ENCODE data around the gene TACO1.
A peak's percentile ranks its signal among the peaks of the same experiment; 100 is the strongest.

TACO1 gene

GRCh38 chr17:63601439-63602371, 1.0 kb downstream of the TACO1 start:
- DNase-seq (ENCODE audit: low spot score), result peak; percentile 7

GRCh38 chr17:63609816-63610573, 9.3 kb downstream of the TACO1 start:
- no peak for DNase-seq (ENCODE audit: low spot score)

DNA sequence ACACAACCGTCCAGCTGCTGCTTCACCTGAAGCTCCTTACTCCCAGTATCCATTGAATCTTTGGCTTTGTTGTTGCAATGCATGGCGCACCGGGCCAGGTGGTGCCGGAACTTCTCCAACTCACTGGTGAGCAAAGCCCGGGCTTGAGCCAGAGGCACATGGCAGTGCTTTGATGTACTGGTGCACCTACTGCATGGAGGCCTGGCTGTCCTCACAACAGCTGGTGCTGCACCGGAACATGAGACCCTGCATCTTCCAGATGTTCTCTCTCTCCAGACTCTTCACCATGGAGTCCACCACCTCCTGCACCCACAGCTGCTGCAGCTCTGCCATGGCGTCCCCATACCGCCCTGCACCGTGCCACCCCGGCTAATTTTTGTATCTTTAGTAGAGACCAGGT, 10.2 kb downstream of the TACO1 start:
- no peak for DNase-seq (ENCODE audit: low spot score)

GRCh38 chr17:63611354-63611753, 10.7 kb downstream of the TACO1 start:
- DNase-seq (ENCODE audit: low spot score), result no peak

DNA sequence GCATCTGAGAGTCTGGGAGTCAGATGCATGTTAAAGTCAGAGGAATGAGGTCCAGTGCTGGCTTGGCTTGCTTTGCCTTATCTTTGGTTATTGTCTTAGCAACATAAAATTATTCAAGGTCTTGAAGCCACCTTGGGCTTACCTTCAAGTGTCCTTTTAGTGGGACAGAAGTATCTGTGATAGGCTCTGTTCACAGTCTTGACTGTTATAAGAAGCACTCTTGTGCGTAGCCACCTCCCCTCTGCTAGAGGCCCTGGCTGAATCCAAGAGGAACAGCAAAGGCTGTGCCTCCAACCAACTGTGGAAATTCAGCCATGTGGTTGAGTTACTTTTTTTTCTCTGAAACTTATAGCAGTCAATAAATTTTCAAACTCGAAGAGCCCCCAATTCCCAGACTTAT, 13.0 kb downstream of the TACO1 start:
- no peak for DNase-seq (ENCODE audit: low spot score)

DNA sequence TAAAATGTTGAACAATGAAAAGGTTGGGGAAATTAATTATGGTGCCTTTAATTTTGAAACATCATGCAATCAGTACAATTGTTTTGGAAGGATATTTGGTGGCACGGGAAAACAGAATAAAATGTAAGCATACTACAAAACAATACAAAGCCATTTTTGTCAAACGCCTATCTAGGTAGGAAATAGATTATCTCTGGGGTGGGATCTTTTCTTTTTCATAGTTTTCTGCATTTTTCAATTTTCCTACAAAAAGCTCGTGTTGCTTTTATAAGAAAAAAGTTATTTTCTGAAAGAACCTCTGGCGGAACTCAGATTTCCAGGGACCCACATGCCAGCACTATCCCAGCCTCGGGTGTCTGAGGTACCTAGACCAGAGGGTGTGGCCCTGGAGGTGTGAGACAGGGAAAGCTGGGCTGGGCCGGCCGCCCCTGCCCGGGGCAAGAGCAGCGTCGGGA, 20.6 kb downstream of the TACO1 start:
- DNase-seq (ENCODE audit: low spot score), result no peak

GRCh38 chr17:63621684-63622573, 21.2 kb downstream of the TACO1 start, which contains the start of gene MAP3K3:
TSS of gene MAP3K3 (plus strand) at chr17:63622417. CDS start at chr17:63622760, 343 bp downstream.
- peak; percentile 100 for DNase-seq (ENCODE audit: low spot score)

GRCh38 chr17:63622574-63623390, 22.1 kb downstream of the TACO1 start:
- peak; percentile 85 for DNase-seq (ENCODE audit: low spot score)

DNA sequence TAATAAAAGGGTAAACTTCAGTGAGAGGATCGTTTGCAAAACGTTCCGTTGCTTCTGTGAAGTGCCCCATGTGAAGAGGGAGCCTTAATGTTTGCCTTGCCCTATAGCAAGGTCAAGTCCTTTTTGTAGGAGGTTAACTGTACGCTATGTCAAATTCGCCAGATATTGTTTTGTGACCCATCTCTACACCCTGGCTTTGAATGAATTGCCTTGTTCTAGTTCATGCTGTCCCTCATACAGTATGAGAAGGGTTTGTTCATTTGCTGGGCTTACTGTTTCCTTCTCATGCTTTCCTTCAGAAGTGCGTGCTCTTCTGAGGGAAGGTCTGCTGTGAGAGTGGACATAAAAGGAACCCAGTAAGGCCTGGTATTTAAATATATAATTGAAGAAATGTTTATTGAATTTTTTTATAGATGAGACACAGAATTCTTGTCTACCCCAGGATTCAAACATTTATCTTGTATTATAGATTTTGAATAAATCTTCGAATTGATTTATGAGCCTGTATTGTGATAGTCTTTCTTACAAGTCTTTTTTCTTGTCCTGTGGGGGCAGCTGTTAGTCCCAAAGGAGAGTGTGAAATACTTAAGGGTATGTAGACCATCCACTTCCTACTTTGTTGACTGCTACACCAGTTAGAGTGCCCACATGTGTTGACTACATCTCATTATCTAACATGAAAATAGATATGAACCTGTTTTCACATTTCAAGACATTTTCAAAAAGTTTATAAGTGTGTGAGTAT, 23.3 kb downstream of the TACO1 start:
- DNase-seq (ENCODE audit: low spot score), result no peak

DNA sequence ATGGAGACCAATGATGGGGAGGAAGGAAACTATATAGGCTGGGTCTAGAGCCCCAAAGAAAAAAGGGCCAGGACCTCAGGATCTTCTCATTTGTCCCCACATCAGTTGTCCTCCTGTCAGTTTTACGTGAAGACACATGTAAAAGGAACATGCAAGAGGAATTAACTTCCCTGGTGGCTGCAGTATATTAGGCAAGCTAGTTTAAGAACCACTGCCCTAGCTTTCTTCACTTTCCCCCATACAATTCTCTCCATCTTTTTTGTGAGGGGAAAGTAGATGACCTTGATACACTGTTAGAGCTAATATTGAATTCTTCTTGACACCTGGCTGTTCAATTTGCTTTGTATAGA, 23.8 kb downstream of the TACO1 start:
- no peak for DNase-seq (ENCODE audit: low spot score)

DNA sequence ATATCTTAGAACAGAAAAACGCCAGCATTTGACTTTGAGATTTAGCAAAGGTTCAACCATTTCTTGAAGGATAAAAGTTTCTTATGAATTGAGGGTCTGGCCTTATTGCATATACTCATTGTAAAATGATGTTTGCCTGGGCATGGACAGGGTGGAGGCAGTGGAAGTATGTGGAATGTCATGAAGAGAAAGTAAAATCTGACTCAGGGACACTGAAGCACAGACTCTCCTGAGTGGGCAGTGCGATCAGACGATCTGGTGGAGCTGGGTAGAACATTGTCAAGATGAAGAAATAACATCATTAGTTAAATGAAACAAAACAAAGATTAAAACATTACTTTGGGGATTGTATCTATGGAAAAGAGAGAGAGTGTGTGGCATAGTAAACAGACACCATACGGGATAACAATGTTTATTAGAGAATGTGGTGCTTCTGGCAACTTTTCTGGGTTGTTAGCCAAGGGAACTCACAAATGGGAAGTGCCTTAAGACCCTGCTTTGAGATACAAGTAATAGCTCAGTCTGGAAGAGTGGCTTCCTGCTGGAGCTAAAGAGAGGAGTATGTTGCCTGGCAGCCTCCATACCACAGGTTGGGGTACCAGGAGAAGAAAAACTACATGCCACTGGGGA, 26.0 kb downstream of the TACO1 start:
- DNase-seq (ENCODE audit: low spot score), result peak; percentile 53

DNA sequence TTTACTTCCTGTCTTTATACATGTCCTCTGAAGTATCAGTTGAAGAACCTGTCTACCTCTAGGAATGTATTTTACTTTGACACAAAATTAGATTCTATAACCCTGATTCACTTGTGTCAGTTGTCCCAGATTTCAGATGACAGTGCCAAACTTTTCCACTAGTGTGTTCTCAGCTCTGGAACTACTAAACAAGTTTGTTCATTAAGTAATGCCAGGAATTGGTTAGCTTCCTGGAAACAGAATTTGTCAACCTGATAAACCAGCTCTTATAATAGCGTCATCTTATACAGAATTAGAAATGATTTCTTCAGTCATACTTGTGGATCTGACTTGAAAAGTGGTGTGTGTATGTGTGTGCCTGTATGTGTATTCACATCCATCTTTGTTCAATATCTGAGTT, 28.9 kb downstream of the TACO1 start:
- no peak for DNase-seq (ENCODE audit: low spot score)

DNA sequence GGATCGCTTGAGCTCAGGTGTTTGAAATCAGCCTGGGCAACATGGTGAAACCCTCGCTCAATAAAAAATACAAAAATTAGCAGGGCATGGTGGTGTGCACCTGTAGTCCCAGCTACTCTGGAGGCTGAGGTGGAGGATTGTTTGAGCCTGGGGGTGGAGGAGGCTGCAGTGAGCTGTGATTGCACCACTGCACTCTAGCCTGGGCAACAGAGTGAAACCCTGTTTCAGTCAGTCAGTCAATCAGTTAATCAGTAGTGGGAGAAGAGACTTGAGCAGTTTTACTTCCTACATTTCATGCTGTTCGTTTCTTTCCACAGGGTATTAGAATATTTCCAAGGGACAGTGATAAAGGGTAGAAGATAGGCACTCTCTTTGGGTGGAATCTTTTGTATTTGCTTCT, 30.4 kb downstream of the TACO1 start:
- DNase-seq (ENCODE audit: low spot score), result no peak

- DNase-seq (ENCODE audit: low spot score), result no peak
Observed at GRCh38 chr17:63631626-63632025, 30.9 kb downstream of the TACO1 start.

DNA sequence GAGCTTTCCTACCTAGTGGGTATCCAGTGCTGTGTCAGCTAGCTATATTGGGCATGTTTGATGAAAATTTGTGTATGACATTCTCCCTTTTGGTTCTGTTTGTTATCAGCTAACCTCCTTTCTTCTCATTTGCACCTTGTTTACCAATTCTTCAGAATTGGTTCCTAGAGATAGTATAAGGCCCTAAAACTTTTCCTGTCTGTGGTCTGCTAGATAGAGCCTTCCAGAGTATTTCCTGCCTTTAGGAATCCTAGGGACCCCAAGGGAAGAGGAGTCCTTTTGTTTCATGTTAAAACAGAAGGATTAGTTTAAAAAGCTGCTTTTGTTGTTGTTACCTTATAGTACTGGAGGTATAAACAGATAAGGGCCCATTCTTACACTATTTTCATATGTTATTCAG, 33.0 kb downstream of the TACO1 start:
- DNase-seq (ENCODE audit: low spot score), result no peak

DNA sequence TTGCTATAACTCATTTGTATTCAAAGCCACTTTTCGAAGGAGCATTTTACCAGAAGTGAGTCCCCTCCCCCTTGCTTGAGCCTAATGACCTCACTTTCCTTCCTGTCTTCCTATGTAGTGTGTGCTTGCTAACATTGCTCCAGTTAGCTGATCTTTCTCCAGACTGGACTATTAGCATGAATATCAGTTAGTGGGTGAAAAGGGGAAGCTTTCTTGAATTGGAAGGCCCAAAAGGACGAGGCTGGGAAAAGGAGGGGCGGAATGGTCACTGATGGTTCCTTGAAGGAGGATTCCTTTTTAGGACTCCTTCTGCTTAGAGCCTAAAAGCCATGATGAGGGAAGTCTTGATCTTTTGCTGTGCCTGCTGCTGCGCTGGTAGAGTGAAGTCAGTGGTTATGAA, 33.5 kb downstream of the TACO1 start:
- DNase-seq (ENCODE audit: low spot score), result no peak

DNA sequence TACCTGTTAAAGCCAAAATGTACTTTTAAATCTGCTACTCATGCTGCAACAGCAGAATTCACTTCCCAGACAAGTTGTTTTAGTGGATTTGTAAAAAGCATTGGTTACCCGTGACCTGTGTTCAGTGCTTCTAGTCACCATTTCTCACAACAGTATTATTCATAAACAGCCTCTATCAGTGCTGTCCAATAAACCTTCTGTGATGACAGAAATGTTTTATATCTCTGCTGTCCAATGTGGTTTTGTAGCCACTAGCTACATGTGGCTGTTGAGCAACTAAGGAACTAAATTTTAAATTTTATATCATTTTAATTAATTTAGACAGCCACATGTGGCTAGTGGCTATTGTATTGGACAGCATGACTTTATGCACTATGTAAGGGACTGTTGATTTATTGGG, 34.1 kb downstream of the TACO1 start:
- no peak for DNase-seq (ENCODE audit: low spot score)

- DNase-seq (ENCODE audit: low spot score), result no peak
Observed at GRCh38 chr17:63635290-63635689, 34.6 kb downstream of the TACO1 start.

- DNase-seq (ENCODE audit: low spot score), result no peak
Observed at GRCh38 chr17:63635787-63636186, 35.1 kb downstream of the TACO1 start.

- no peak for DNase-seq (ENCODE audit: low spot score)
Observed at GRCh38 chr17:63639125-63639524, 38.4 kb downstream of the TACO1 start.
